Small intestine (tissue), 7 donors: ENCODE results near the gene LMLN. TPM values are rescaled to one million over a fixed set of nuclear protein-coding genes. Genes with fewer than 3 reads are reported as not detected.
"Not testable (repeated sequence)": the region's sequence is repeated elsewhere in the genome, so short reads cannot be mapped to it uniquely, and the experiment has no call there.

Source experiments
- DNase-seq, 2 donors: peaks; one replicate each; pipeline versions ENCODE4 v3.0.0 to v3.0.0-alpha.2; 2013
- FAIRE-seq: peaks from 2 replicates; lab custom pipeline; 2012; peaks lifted over from hg19 to GRCh38; lab: Jason Lieb, UNC
- H3K27ac ChIP-seq, 3 donors: one replicate each; pipeline ENCODE4 v1.5.1; 2013; ENCODE audit warnings: low read length in 2 of 3, mild to moderate bottlenecking in 2 of 3, control low read depth in 1 of 3, inconsistent platforms in 1 of 3, low read depth in 1 of 3, moderate library complexity in 1 of 3
- H3K27me3 ChIP-seq, 3 donors: one replicate each; pipeline ENCODE4 v1.6.1; 2013; ENCODE audit warnings: low read length in 3 of 3, inconsistent platforms in 1 of 3; ENCODE audit not compliant: control insufficient read depth in 3 of 3, insufficient read depth in 3 of 3
- H3K36me3 ChIP-seq, 3 donors: one replicate each; pipeline ENCODE4 v1.6.1; 2013; ENCODE audit warnings: low read length in 3 of 3, inconsistent platforms in 1 of 3, low read depth in 1 of 3, mild to moderate bottlenecking in 1 of 3, moderate library complexity in 1 of 3; ENCODE audit not compliant: control insufficient read depth in 3 of 3, insufficient read depth in 2 of 3
- H3K4me1 ChIP-seq, 3 donors: one replicate each; pipeline ENCODE4 v1.6.1; 2013; ENCODE audit warnings: low read length in 2 of 3, inconsistent platforms in 1 of 3, low read depth in 1 of 3, mild to moderate bottlenecking in 1 of 3, moderate library complexity in 1 of 3; ENCODE audit not compliant: control insufficient read depth in 3 of 3, insufficient read depth in 2 of 3
- H3K4me3 ChIP-seq, 3 donors: one replicate each; pipeline ENCODE4 v1.5.1; 2013; ENCODE audit warnings: low read length in 3 of 3, control low read depth in 1 of 3, inconsistent platforms in 1 of 3, low read depth in 1 of 3, mild to moderate bottlenecking in 1 of 3, moderate library complexity in 1 of 3
- H3K9me3 ChIP-seq, 2 donors: one replicate each; pipeline ENCODE4 v1.6.1; 2013; ENCODE audit warnings: low read depth in 1 of 2, low read length in 1 of 2; ENCODE audit not compliant: control insufficient read depth in 2 of 2, insufficient read depth in 1 of 2
- WGBS, 3 donors: extraction: QIAGEN DNeasy Blood & Tissue Kit; methylation state at CpG; one replicate each; pipeline ENCODE4 v1.1.7; 2013; 5-methylcytosine and 5-hydroxymethylcytosine counted together
- polyA plus RNA-seq, 4 donors: library from polyadenylated mRNA; stranded (reverse) in 3 of 4; unstranded in 1 of 4; fragments of 200-250 nt in 3 of 4; fragments of 120-200 nt in 1 of 4; gene quantifications; one replicate each; pipeline versions ENCODE4 v1.2.1 to v1.2.3, GENCODE V29; 2013
- donor health status: healthy with polysubstance abuse.
- donor health status: control.
- donor health status: control.
- donor health status: Bipolar disorder and iron deficiency.
- donor health status: healthy.

LMLN gene
- polyA plus RNA-seq, 4 donors = 0.22 to 4.3 (median 0.96) TPM

GRCh38 chr3:198081421-198081844, 121.4 kb downstream of the LMLN start:
- DNase-seq (no peak), FAIRE-seq (no peak)
- peaks cover 0 to 2% of the 10 kb centered on the region in 2 donors for H3K9me3 ChIP-seq
- H3K27ac ChIP-seq = no peak overlapping the region
- no peak overlapping the region for H3K4me3 ChIP-seq
- H3K36me3 ChIP-seq = no peaks in the 10 kb centered on the region
- H3K4me1 ChIP-seq = peaks cover 0 to 3% (median 3%) of the 10 kb centered on the region in 3 donors
- WGBS, 3 donors = 15 to 26% (median 20%) methylated on average over 28 to 33 of the region's 33 CpGs
- H3K27me3 ChIP-seq = peaks cover 4 to 33% (median 9%) of the 10 kb centered on the region in 3 donors

- H3K36me3 ChIP-seq, H3K27ac ChIP-seq, H3K4me1 ChIP-seq, FAIRE-seq, DNase-seq, H3K9me3 ChIP-seq, H3K4me3 ChIP-seq: not testable (repeated sequence)
- H3K27me3 ChIP-seq = peaks cover 4 to 30% (median 9%) of the 10 kb centered on the region in 3 donors
- WGBS, 3 donors = 84 to 98% (median 91%) methylated on average over 3 of the region's 4 CpGs
Observed at GRCh38 chr3:198082226-198082625, 122.2 kb downstream of the LMLN start.

DNA sequence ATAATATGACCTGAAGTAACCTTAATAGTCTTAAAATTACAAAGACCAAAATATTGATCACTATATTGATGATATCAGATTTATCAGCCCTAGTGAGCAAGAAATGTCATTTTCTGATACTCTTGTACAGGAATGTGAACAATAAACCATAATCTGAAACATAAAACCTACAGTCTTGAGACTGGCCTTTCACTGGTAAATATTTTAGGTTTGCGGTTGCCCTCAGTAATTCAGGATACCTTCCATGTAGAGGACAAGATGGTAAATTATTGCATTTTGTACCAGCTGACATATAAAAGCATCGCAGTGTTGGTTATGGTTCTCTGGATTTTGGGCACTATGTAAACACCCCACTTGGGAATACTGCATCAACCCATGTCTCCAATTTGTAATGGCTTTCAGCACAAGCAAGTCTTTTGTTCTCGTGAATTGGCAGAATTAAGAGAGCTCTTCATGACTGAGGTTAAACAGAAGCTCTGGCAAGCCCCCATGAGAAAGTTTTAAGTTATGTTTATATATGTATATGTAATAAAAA, 128.5 kb downstream of the LMLN start:
- no peak overlapping the region for H3K27ac ChIP-seq
- H3K4me1 ChIP-seq = no peaks in the 10 kb centered on the region
- H3K36me3 ChIP-seq = no peaks in the 10 kb centered on the region
- 75 to 79% (median 78%) methylated on average over 3 of the region's 3 CpGs for WGBS, 3 donors
- no peak for FAIRE-seq
- DNase-seq = no peak
- peaks cover 0 to 7% (median 2%) of the 10 kb centered on the region in 3 donors for H3K27me3 ChIP-seq
- no peaks in the 10 kb centered on the region for H3K9me3 ChIP-seq
- H3K4me3 ChIP-seq = no peak overlapping the region

- Histone ChIP-seq H3K27me3 (peaks cover 0 to 10% (median 6%) of the 10 kb centered on the region in 3 donors), H3K4me1 (no peaks in the 10 kb centered on the region), H3K27ac (no peak overlapping the region), H3K4me3 (no peak overlapping the region), H3K36me3 (no peaks in the 10 kb centered on the region), H3K9me3 (no peaks in the 10 kb centered on the region)
- DNase-seq (no peak), FAIRE-seq (no peak)
Observed at GRCh38 chr3:198090795-198091332, 130.8 kb downstream of the LMLN start.

DNA sequence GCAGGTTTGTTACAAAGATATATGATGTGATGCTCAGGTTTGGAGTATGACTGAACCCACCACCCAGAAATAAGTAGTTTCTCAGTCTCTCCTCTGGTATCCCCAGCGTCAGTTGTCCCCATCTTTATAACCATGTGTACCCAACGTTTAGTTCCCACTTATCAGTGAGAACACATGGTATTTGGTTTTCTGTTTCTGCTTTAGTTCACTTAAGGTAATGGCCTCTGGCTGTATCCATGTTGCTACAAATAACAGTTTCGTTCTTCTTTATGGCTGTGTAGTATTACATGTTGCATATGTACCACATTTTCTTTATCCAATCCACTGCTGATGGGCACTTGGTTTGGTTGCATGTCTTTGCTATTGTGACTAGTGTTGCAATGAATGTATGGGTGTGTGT, 132.3 kb downstream of the LMLN start:
- no peak for FAIRE-seq
- WGBS, 3 donors = 48 to 57% (median 50%) methylated on average over 3 of the region's 3 CpGs

DNA sequence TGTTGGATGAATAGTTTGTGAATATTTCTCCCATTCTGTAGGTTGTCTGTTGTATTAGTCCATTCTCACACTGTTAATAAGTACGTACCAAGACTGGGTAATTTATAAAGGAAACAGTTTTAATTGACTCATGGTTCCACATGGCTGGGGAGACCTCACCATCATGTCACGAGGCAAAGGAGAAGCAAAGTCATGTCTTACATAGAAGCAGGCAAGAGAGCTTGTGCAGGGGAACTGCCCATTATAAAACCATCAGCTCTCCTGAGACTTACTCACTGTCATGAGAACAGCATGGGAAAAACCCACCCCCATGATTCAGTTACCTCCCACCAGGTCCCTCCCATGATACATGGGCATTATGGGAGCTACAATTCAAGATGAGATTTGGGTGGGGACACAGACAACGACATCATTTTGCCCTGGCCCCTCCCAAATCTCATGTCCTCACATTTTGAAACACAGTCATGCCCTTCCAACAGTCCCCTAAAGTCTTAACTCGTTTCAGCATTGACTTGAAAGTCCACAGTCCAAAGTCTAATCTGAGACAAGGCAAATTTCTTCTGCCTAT, 133.2 kb downstream of the LMLN start:
- no peak overlapping the region for H3K27ac ChIP-seq
- H3K36me3 ChIP-seq = no peaks in the 10 kb centered on the region
- no peaks in the 10 kb centered on the region for H3K4me1 ChIP-seq
- no peaks in the 10 kb centered on the region for H3K9me3 ChIP-seq
- H3K4me3 ChIP-seq = no peak overlapping the region
- DNase-seq (no peak), FAIRE-seq (no peak)
- H3K27me3 ChIP-seq = peaks cover 0 to 8% (median 6%) of the 10 kb centered on the region in 3 donors
- WGBS, 3 donors = 50 to 60% (median 50%) methylated on average over 4 of the region's 4 CpGs

More for the DNA sequence above, 132.3 kb downstream of the LMLN start:
- Histone ChIP-seq H3K4me1 (no peaks in the 10 kb centered on the region), H3K36me3 (no peaks in the 10 kb centered on the region), H3K4me3 (no peak overlapping the region), H3K9me3 (no peaks in the 10 kb centered on the region), H3K27ac (no peak overlapping the region), H3K27me3 (peaks cover 0 to 10% (median 6%) of the 10 kb centered on the region in 3 donors)
- no peak for DNase-seq

Other genes starting within 250 kb of the LMLN start
- gene RUBCN, start 223.3 kb upstream of the LMLN start, polyA plus RNA-seq = 10 to 100 TPM in 3 of 4 donors, 1 to 10 TPM in 1; 6.9 to 14.6 (median 11.7) TPM
- 10 to 100 TPM; 11.2 to 30.2 (median 12.2) TPM for gene FYTTD1, start 210.3 kb upstream of the LMLN start, polyA plus RNA-seq
- gene LRCH3, start 169.0 kb upstream of the LMLN start, polyA plus RNA-seq = 10 to 100 TPM in 2 of 4 donors, 1 to 10 TPM in 2; 4.6 to 32.2 (median 16.1) TPM
- 1,000 to 10,000 TPM; 1,252 to 2,127 (median 1,870) TPM for gene RPL35A, start 10.0 kb upstream of the LMLN start, polyA plus RNA-seq